Activated naive CD4-positive, alpha-beta T cell (primary cell): ENCODE results near the gene TRO.

Experiments used
- DNase-seq, 4 experiments: peaks; one replicate each; lab custom pipeline; 2025; lab: John Stamatoyannopoulos, UW

TRO gene

GRCh38 chrX:54964766-54965497, 44.3 kb downstream of the TRO start:
- no peak for DNase-seq

- DNase-seq, result no peak
Observed at GRCh38 chrX:54977387-54977786, 56.8 kb downstream of the TRO start.

GRCh38 chrX:54978448-54978847, 57.8 kb downstream of the TRO start:
- DNase-seq, result no peak

GRCh38 chrX:54979432-54979831, 58.8 kb downstream of the TRO start:
- DNase-seq, result no peak

- no peak for DNase-seq
Observed at GRCh38 chrX:54980334-54980733, 59.7 kb downstream of the TRO start.
